HG02973 (cell line): Measurements from ENCODE around the gene RHCE.
"Not testable (repeated sequence)": the region's sequence is repeated elsewhere in the genome, so short reads cannot be mapped to it uniquely, and the experiment has no call there.

ENCODE experiments used
- ATAC-seq: cut with Tn5 transposase; IDR thresholded peaks from one replicate; pipeline ENCODE4 v1.9.1; 2021; ENCODE audit warnings: moderate library complexity; ENCODE audit not compliant: unreplicated experiment

RHCE gene

GRCh38 chr1:25349606-25350005 is 71.0 kb downstream of the RHCE start:
- ATAC-seq: no peak

GRCh38 chr1:25347556-25347955 is 73.1 kb downstream of the RHCE start:
- no peak for ATAC-seq

GRCh38 chr1:25343872-25344271 is 76.8 kb downstream of the RHCE start:
- ATAC-seq: no peak

GRCh38 chr1:25342846-25343245 is 77.8 kb downstream of the RHCE start:
- no peak for ATAC-seq

GRCh38 chr1:25341746-25342145 is 78.9 kb downstream of the RHCE start:
- no peak for ATAC-seq

- no peak for ATAC-seq
Observed at GRCh38 chr1:25338986-25339385, 81.6 kb downstream of the RHCE start.

GRCh38 chr1:25338188-25338981 is 82.2 kb downstream of the RHCE start, which contains the start of gene TMEM50A:
Gene TMEM50A, plus strand, starts transcription at chr1:25338334. Its CDS starts 2,153 bp downstream, at chr1:25340487.
- peak; percentile 63 for ATAC-seq

GRCh38 chr1:25337483-25338187 is 83.0 kb downstream of the RHCE start:
- ATAC-seq: peak; percentile 32

GRCh38 chr1:25336922-25337354 is 83.7 kb downstream of the RHCE start:
- ATAC-seq: peak; percentile 17

GRCh38 chr1:25329950-25330349 is 90.7 kb downstream of the RHCE start:
- ATAC-seq: not testable (repeated sequence)

- not testable (repeated sequence) for ATAC-seq
Observed at GRCh38 chr1:25329336-25329735, 91.3 kb downstream of the RHCE start.

GRCh38 chr1:25328791-25329185 is 91.8 kb downstream of the RHCE start:
- not testable (repeated sequence) for ATAC-seq

GRCh38 chr1:25327864-25328790 is 92.5 kb downstream of the RHCE start:
- ATAC-seq: not testable (repeated sequence)

- not testable (repeated sequence) for ATAC-seq
Observed at GRCh38 chr1:25324407-25324806, 96.2 kb downstream of the RHCE start.

GRCh38 chr1:25322127-25322526 is 98.5 kb downstream of the RHCE start:
- ATAC-seq: not testable (repeated sequence)

- not testable (repeated sequence) for ATAC-seq
Observed at GRCh38 chr1:25320314-25320938, 100.2 kb downstream of the RHCE start.

- ATAC-seq: not testable (repeated sequence)
Observed at GRCh38 chr1:25312806-25313470, 107.7 kb downstream of the RHCE start.
